K562 (cell line): Measurements from ENCODE around the gene SH3TC1. TPM values are rescaled to one million over a fixed set of nuclear protein-coding genes. Genes with fewer than 3 reads are reported as not detected.

Experiments
- BCOR ChIP-seq: fragments of 450-650 bp; IDR thresholded peaks from 2 replicates; pipeline ENCODE4 v1.6.1; 2016
- EGR1 ChIP-seq: fragments of 450-650 bp; conservative IDR thresholded peaks from 2 replicates; pipeline ENCODE4 v1.6.1; 2017; ENCODE audit warnings: mild to moderate bottlenecking
- ETV6 ChIP-seq, 3 experiments: fragments of 150-350 bp in 1 of 3; sonication (generic) in 1 of 3; formaldehyde crosslinking in 1 of 3; IDR thresholded peaks; 2 replicates each; pipeline versions ENCODE4 v1.6.1 to v1.8.0; 2014 to 2022; ENCODE audit warnings: borderline replicate concordance in 2 of 3, low read depth in 2 of 3, antibody characterized with exemption in 1 of 3, low read length in 1 of 3, mild to moderate bottlenecking in 1 of 3, missing genetic modification reagents in 1 of 3
- FOSL1 ChIP-seq: fragments of 200-800 bp; sonication (Bioruptor generic); conservative IDR thresholded peaks from 2 replicates; pipeline ENCODE4 v1.6.1; 2016; ENCODE audit warnings: missing genetic modification characterization, missing compliant biosample characterization
- GABPA ChIP-seq: fragments of 200-800 bp; sonication (Bioruptor generic); conservative IDR thresholded peaks from 2 replicates; pipeline ENCODE4 v1.6.1; 2016; ENCODE audit warnings: low read depth, missing genetic modification characterization, missing compliant biosample characterization
- HCFC1 ChIP-seq: IDR thresholded peaks from 2 replicates; pipeline ENCODE4 v1.6.1; 2012; ENCODE audit warnings: low read depth, low read length, improper control_type of control experiment
- ILF3 ChIP-seq: fragments of 450-650 bp; IDR thresholded peaks from 2 replicates; pipeline ENCODE4 v1.6.1; 2018; ENCODE audit warnings: antibody characterized with exemption, mild to moderate bottlenecking, moderate library complexity, borderline replicate concordance
- MCM3 ChIP-seq: fragments of 450-650 bp; IDR thresholded peaks from 2 replicates; pipeline ENCODE4 v1.6.1; 2016
- MXD1 ChIP-seq: fragments of 250-450 bp; sonication (Bioruptor Pico); IDR thresholded peaks from 2 replicates; pipeline ENCODE4 v1.8.0; 2021; ENCODE audit warnings: borderline replicate concordance, mild to moderate bottlenecking, moderate library complexity; ENCODE audit not compliant: poor library complexity, severe bottlenecking
- NBN ChIP-seq: fragments of 450-650 bp; IDR thresholded peaks from 2 replicates; pipeline ENCODE4 v1.6.1; 2016; ENCODE audit warnings: low read depth, mild to moderate bottlenecking
- NFIC ChIP-seq: fragments of 450-650 bp; IDR thresholded peaks from 2 replicates; pipeline ENCODE4 v1.6.1; 2017; ENCODE audit warnings: mild to moderate bottlenecking, inconsistent platforms
- RFX5 ChIP-seq: IDR thresholded peaks from 2 replicates; pipeline ENCODE4 v1.6.1; 2011; ENCODE audit warnings: low read depth, mild to moderate bottlenecking, improper control_type of control experiment, low read length
- TSC22D4 ChIP-seq: fragments of 450-650 bp; IDR thresholded peaks from 2 replicates; pipeline ENCODE4 v1.6.1; 2016; ENCODE audit warnings: missing genetic modification characterization, missing biosample characterization, control low read depth
- ZFP91 ChIP-seq: sonication (generic); formaldehyde crosslinking; IDR thresholded peaks from 2 replicates; pipeline ENCODE4 v1.8.0; 2022; ENCODE audit warnings: mild to moderate bottlenecking, missing genetic modification reagents
- ZNF57 ChIP-seq: fragments of 450-650 bp; formaldehyde crosslinking; IDR thresholded peaks from 2 replicates; pipeline ENCODE4 v1.4.0; 2020; ENCODE audit warnings: mild to moderate bottlenecking, moderate library complexity
- ZNF717 ChIP-seq: fragments of 250-450 bp; sonication (Bioruptor Pico); IDR thresholded peaks from 2 replicates; pipeline ENCODE4 v1.5.0; 2021
- polyA plus RNA-seq, 8 experiments: library from polyadenylated mRNA; depleted of rRNA in 4 of 8; stranded (reverse) in 5 of 8; unstranded in 3 of 8; fragments of >200 nt; fragmentation: Nextera tagmentation in 2 of 8; fragmentation: Illumina TruSeq in 1 of 8; extraction: Ambion mirVana in 2 of 8; extraction: Trizol in 1 of 8; gene quantifications; 2 replicates each; pipeline versions ENCODE4 v1.2.1 to v1.2.3, GENCODE V29; 2011 to 2014; ENCODE audit warnings: inconsistent platforms in 1 of 8, missing spikeins in 1 of 8
- total RNA-seq, 7 experiments: library from RNA; depleted of rRNA in 6 of 7; stranded (reverse); fragments of >200 nt in 6 of 7; fragmentation: Illumina TruSeq in 2 of 7; extraction: Trizol in 2 of 7; gene quantifications; 2 replicates each; pipeline versions ENCODE4 v1.2.1 to v1.2.3, GENCODE V29; 2011 to 2021; ENCODE audit warnings: low replicate concordance in 1 of 7
- TF ChIP-seq, protein P1 (sequence below): fragments of 250-450 bp; sonication (Bioruptor Pico); IDR thresholded peaks from 2 replicates; pipeline ENCODE4 v1.8.0; 2021; ENCODE audit warnings: moderate library complexity, mild to moderate bottlenecking, inconsistent platforms
- TF ChIP-seq, protein P2 (sequence below): fragments of 250-450 bp; sonication (Bioruptor Pico); IDR thresholded peaks from 2 replicates; pipeline ENCODE4 v1.8.0; 2022; ENCODE audit warnings: inconsistent platforms
- TF ChIP-seq, protein P3 (sequence below): sonication (generic); formaldehyde crosslinking; IDR thresholded peaks from 2 replicates; pipeline ENCODE4 v1.8.0; 2022; ENCODE audit warnings: missing genetic modification reagents, mild to moderate bottlenecking, borderline replicate concordance
- TF ChIP-seq, protein P4 (sequence below), 2 experiments: fragments of 250-450 bp in 1 of 2; fragments of 450-650 bp in 1 of 2; sonication (Bioruptor Pico) in 1 of 2; IDR thresholded peaks; 2 replicates each; pipeline versions ENCODE4 v1.6.1 to v1.8.0; 2016 to 2021; ENCODE audit warnings: mild to moderate bottlenecking in 2 of 2, moderate library complexity in 2 of 2, missing compliant biosample characterization in 1 of 2, missing genetic modification characterization in 1 of 2

The SH3TC1 gene
- total and polyA plus RNA-seq, 9 of the 15 experiments (the other 6 are each of a cell fraction or from before 2014, with no cell fraction given) = 0.04 to 2.1 (median 0.48) TPM; not detected in 1

DNA sequence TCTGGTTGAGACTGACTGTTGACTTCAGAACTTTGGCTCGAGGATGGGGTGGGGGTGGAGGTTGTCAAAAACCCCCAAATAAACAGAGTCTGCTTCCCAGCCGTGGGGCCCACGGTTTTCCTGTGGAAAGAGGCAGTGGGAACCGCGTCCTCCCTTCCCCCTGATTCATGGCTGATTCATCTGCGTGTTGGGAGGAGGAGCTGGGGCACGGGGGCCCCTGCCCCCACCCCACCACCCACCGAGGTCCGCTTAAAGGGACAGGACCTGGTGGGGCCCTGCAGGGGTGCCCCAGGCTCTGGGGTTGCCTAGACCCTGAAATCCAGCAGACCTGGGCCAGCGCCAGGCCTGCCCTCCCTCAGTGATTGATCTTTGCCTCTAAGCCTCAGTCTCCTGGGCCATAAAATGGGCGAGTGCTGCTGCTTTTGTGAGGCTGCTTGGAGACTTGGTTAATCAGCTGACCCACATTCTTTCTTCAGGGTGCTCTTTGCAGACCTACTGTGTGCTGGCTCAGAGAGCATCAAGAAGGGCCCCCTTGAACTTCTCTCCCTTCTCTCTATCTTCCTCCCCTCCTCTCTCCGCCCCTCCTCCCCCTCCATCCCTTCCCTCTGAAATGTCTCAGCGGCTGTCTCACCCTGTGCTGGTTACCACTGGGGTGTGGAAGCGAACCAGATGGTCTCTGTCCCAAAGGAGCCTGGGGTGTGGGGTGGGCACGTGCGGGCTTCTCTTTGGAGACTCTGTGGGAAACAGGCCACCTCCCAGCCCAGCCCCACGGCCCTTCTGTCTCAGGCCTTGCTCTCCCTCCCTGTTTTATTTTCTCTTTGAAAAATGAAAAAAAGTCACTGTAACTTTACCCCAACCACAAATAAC, 79.6 kb downstream of the SH3TC1 start (continued):
- TF ChIP-seq, protein P1, sequence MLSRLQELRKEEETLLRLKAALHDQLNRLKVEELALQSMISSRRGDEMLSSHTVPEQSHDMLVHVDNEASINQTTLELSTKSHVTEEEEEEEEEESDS (CRISPR knock-in tag) = no peak
- TF ChIP-seq, protein P2, sequence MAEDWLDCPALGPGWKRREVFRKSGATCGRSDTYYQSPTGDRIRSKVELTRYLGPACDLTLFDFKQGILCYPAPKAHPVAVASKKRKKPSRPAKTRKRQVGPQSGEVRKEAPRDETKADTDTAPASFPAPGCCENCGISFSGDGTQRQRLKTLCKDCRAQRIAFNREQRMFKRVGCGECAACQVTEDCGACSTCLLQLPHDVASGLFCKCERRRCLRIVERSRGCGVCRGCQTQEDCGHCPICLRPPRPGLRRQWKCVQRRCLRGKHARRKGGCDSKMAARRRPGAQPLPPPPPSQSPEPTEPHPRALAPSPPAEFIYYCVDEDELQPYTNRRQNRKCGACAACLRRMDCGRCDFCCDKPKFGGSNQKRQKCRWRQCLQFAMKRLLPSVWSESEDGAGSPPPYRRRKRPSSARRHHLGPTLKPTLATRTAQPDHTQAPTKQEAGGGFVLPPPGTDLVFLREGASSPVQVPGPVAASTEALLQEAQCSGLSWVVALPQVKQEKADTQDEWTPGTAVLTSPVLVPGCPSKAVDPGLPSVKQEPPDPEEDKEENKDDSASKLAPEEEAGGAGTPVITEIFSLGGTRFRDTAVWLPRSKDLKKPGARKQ (CRISPR knock-in tag) = no peak
- TF ChIP-seq ZNF57 (no peak), ETV6 (IDR thresholded peaks at IDR 0.05; ENCODE audit: borderline replicate concordance in 1 of 2, low read depth in 2 of 2, low read length in 1 of 2) (no peak), ETV6 (CRISPR knock-in tag; IDR thresholded peaks at IDR 0.05; ENCODE audit: borderline replicate concordance) (no peak), MCM3 (no peak), MXD1 (no peak), EGR1 (peak; percentile 27), BCOR (peak; percentile 65), TSC22D4 (tag) (no peak), HCFC1 (no peak), ILF3 (no peak), ZFP91 (CRISPR knock-in tag) (no peak), NBN (no peak), RFX5 (no peak), NFIC (no peak), FOSL1 (tag) (peak; percentile 66), GABPA (tag) (no peak), ZNF717 (no peak)
- TF ChIP-seq, protein P3, sequence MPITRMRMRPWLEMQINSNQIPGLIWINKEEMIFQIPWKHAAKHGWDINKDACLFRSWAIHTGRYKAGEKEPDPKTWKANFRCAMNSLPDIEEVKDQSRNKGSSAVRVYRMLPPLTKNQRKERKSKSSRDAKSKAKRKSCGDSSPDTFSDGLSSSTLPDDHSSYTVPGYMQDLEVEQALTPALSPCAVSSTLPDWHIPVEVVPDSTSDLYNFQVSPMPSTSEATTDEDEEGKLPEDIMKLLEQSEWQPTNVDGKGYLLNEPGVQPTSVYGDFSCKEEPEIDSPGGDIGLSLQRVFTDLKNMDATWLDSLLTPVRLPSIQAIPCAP (CRISPR knock-in tag) = no peak
- TF ChIP-seq, protein P4, sequence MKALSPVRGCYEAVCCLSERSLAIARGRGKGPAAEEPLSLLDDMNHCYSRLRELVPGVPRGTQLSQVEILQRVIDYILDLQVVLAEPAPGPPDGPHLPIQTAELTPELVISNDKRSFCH (CRISPR knock-in tag; IDR thresholded peaks at IDR 0.05) = no peak
- TF ChIP-seq, protein P4 (tag; IDR thresholded peaks at IDR 0.05) = no peak
